ENCODE measurements around the gene NFKBIL1. TPM values are rescaled to one million over a fixed set of nuclear protein-coding genes. Genes with fewer than 3 reads are reported as not detected.

The NFKBIL1 gene
- total RNA-seq, 1 experiment from 2014 or later, result 21.8 TPM

GRCh38 chr6:31531771-31532643 lies 15.4 kb upstream of the NFKBIL1 start:
- no peak overlapping the region for H3K4me3 ChIP-seq (ENCODE audit: low read length)
- no peaks in the 10 kb centered on the region for H3K9me2 ChIP-seq (replicated peaks; ENCODE audit: insufficient read depth, low read length)
- H3K27ac ChIP-seq (ENCODE audit: low read length), result no peak overlapping the region
- peaks cover 68% of the 10 kb centered on the region for H3K36me3 ChIP-seq (ENCODE audit: insufficient read depth, low read length)
- no peaks in the 10 kb centered on the region for H3K27me3 ChIP-seq (ENCODE audit: low read length)
- no peak overlapping the region for H3K4me2 ChIP-seq (ENCODE audit: low read depth, low read length, poor library complexity, severe bottlenecking)
- no peak overlapping the region for H3K9ac ChIP-seq (ENCODE audit: low read length)
- H3K79me2 ChIP-seq (ENCODE audit: low read length), result peaks cover 7% of the 10 kb centered on the region; the same call in 1 of the 2 replicates
- DNase-seq, result peak; percentile 40
- H4K20me1 ChIP-seq (ENCODE audit: insufficient read depth, low read depth, low read length), result peaks cover 37% of the 10 kb centered on the region
- H3K9me3 ChIP-seq (ENCODE audit: low read length), result no peaks in the 10 kb centered on the region
- H2AFZ ChIP-seq (ENCODE audit: low read length), result no peak overlapping the region
- H3K4me1 ChIP-seq (ENCODE audit: low read length), result no peaks in the 10 kb centered on the region; the same call in 1 of the 2 replicates

GRCh38 chr6:31532644-31533454 lies 14.6 kb upstream of the NFKBIL1 start:
- Histone ChIP-seq H2AFZ (ENCODE audit: low read length) (no peak overlapping the region), H4K20me1 (ENCODE audit: insufficient read depth, low read depth, low read length) (peaks cover 40% of the 10 kb centered on the region), H3K79me2 (ENCODE audit: low read length) (peaks cover 7% of the 10 kb centered on the region; the same call in 1 of the 2 replicates), H3K9me2 (replicated peaks; ENCODE audit: insufficient read depth, low read length) (no peaks in the 10 kb centered on the region), H3K4me3 (ENCODE audit: low read length) (no peak overlapping the region), H3K9ac (ENCODE audit: low read length) (no peak overlapping the region), H3K27ac (ENCODE audit: low read length) (no peak overlapping the region), H3K27me3 (ENCODE audit: low read length) (no peaks in the 10 kb centered on the region), H3K9me3 (ENCODE audit: low read length) (no peaks in the 10 kb centered on the region), H3K4me1 (ENCODE audit: low read length) (no peaks in the 10 kb centered on the region; the same call in 1 of the 2 replicates), H3K4me2 (ENCODE audit: low read depth, low read length, poor library complexity, severe bottlenecking) (no peak overlapping the region), H3K36me3 (ENCODE audit: insufficient read depth, low read length) (peaks cover 73% of the 10 kb centered on the region)
- DNase-seq, result no peak

DNA sequence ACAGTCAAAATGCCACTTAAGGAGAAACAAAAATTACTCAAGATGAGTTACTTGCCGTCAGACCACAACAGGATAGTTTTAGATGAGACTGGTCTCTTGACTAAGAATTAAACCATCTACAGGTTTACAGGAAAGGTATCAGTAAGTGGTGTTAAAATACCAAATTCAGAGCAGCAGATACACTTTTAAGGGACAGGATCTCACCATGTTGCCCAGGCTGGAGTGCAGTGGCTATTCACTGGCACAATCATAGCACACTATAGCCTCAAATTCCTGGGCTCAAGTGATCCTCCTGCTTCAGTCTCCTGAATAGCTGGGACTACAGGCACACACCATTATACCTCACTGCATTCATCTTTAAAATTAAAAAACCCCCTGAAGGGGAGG lies 14.0 kb upstream of the NFKBIL1 start:
- H3K36me3 ChIP-seq (ENCODE audit: insufficient read depth, low read length), result peaks cover 77% of the 10 kb centered on the region
- H4K20me1 ChIP-seq (ENCODE audit: insufficient read depth, low read depth, low read length), result peaks cover 45% of the 10 kb centered on the region
- no peak overlapping the region for H3K27ac ChIP-seq (ENCODE audit: low read length)
- DNase-seq, result no peak
- H3K4me3 ChIP-seq (ENCODE audit: low read length), result no peak overlapping the region
- no peak overlapping the region for H3K4me2 ChIP-seq (ENCODE audit: low read depth, low read length, poor library complexity, severe bottlenecking)
- H3K79me2 ChIP-seq (ENCODE audit: low read length), result peaks cover 12% of the 10 kb centered on the region
- H3K27me3 ChIP-seq (ENCODE audit: low read length), result no peaks in the 10 kb centered on the region
- H3K9ac ChIP-seq (ENCODE audit: low read length), result no peak overlapping the region
- no peak overlapping the region for H2AFZ ChIP-seq (ENCODE audit: low read length)
- no peaks in the 10 kb centered on the region for H3K9me3 ChIP-seq (ENCODE audit: low read length)
- H3K9me2 ChIP-seq (replicated peaks; ENCODE audit: insufficient read depth, low read length), result no peaks in the 10 kb centered on the region
- peaks cover under 1% of the 10 kb centered on the region; the same call in 1 of the 2 replicates for H3K4me1 ChIP-seq (ENCODE audit: low read length)

DNA sequence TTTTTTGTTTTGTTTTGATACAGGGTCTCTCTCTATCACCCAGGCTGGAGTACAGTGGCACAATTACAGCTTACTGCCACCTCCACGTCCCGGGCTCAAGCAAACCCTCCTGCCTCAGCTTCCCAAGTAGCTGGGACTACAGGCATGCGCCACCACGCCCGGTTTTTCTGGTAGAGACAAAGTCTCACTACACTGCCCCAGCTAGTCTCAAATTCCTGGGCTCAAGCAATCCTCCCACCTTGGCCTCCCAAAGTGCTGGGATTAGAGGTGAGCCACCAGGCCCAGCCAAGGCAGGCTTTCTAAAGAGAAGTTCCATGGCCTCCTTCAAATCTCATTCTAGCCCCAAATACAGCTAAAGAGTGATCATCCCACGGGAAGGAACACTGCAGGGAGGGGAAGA lies 13.4 kb upstream of the NFKBIL1 start:
- Histone ChIP-seq H3K9me2 (replicated peaks; ENCODE audit: insufficient read depth, low read length) (no peaks in the 10 kb centered on the region), H3K27me3 (ENCODE audit: low read length) (no peaks in the 10 kb centered on the region), H3K27ac (ENCODE audit: low read length) (no peak overlapping the region), H3K79me2 (ENCODE audit: low read length) (peaks cover 17% of the 10 kb centered on the region), H2AFZ (ENCODE audit: low read length) (no peak overlapping the region), H3K36me3 (ENCODE audit: insufficient read depth, low read length) (peaks cover 82% of the 10 kb centered on the region), H3K4me3 (ENCODE audit: low read length) (no peak overlapping the region), H3K4me1 (ENCODE audit: low read length) (peaks cover 6% of the 10 kb centered on the region), H3K4me2 (ENCODE audit: low read depth, low read length, poor library complexity, severe bottlenecking) (no peak overlapping the region), H4K20me1 (ENCODE audit: insufficient read depth, low read depth, low read length) (peaks cover 51% of the 10 kb centered on the region), H3K9me3 (ENCODE audit: low read length) (no peaks in the 10 kb centered on the region), H3K9ac (ENCODE audit: low read length) (no peak overlapping the region)
- DNase-seq, result no peak

DNA sequence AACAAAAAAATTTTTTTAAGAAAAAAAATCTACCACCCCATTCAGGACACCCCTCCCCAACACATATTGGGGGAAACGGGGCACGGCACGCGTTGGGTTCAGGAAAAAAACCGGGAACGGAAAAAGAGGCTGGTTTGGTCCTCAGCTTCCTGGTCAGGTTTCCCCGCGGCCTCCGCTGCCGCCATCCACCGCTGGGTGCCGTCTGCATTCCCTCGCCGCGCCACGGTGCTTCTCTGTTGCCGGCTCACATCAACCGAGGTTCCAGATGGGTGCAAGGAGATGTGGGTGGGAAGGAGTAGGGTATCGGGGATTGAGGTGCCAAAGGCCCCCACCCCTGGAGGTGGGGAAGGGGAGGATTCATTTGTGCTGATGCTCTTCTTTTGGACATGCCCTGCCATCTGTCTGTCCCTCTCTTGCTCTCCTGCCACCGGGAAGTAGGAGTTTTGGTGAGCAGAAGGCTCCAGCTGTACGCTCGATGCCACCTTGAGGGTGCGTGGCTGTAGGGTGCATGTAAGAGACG lies 12.8 kb upstream of the NFKBIL1 start:
- Histone ChIP-seq H3K4me2 (ENCODE audit: low read depth, low read length, poor library complexity, severe bottlenecking) (no peak overlapping the region), H3K4me1 (ENCODE audit: low read length) (peaks cover 11% of the 10 kb centered on the region), H3K9me2 (replicated peaks; ENCODE audit: insufficient read depth, low read length) (no peaks in the 10 kb centered on the region), H4K20me1 (ENCODE audit: insufficient read depth, low read depth, low read length) (peaks cover 57% of the 10 kb centered on the region), H3K9me3 (ENCODE audit: low read length) (no peaks in the 10 kb centered on the region), H3K4me3 (ENCODE audit: low read length) (no peak overlapping the region), H3K27ac (ENCODE audit: low read length) (no peak overlapping the region), H3K27me3 (ENCODE audit: low read length) (no peaks in the 10 kb centered on the region), H3K79me2 (ENCODE audit: low read length) (peaks cover 23% of the 10 kb centered on the region), H3K9ac (ENCODE audit: low read length) (no peak overlapping the region), H3K36me3 (ENCODE audit: insufficient read depth, low read length) (peaks cover 88% of the 10 kb centered on the region), H2AFZ (ENCODE audit: low read length) (no peak overlapping the region)
- no peak for DNase-seq

- Histone ChIP-seq H3K4me3 (ENCODE audit: low read length) (no peak overlapping the region), H3K36me3 (ENCODE audit: insufficient read depth, low read length) (peaks cover 89% of the 10 kb centered on the region), H3K27me3 (ENCODE audit: low read length) (no peaks in the 10 kb centered on the region), H3K4me2 (ENCODE audit: low read depth, low read length, poor library complexity, severe bottlenecking) (no peak overlapping the region), H3K4me1 (ENCODE audit: low read length) (peaks cover 23% of the 10 kb centered on the region), H3K9me3 (ENCODE audit: low read length) (no peaks in the 10 kb centered on the region), H3K9ac (ENCODE audit: low read length) (no peak overlapping the region), H4K20me1 (ENCODE audit: insufficient read depth, low read depth, low read length) (peaks cover 65% of the 10 kb centered on the region), H3K27ac (ENCODE audit: low read length) (no peak overlapping the region), H3K79me2 (ENCODE audit: low read length) (peaks cover 34% of the 10 kb centered on the region), H2AFZ (ENCODE audit: low read length) (no peak overlapping the region), H3K9me2 (replicated peaks; ENCODE audit: insufficient read depth, low read length) (no peaks in the 10 kb centered on the region)
- no peak for DNase-seq
Observed at GRCh38 chr6:31535538-31536324, 11.7 kb upstream of the NFKBIL1 start.

- Histone ChIP-seq H3K9ac (ENCODE audit: low read length) (peak overlapping the region; percentile 96; the same call in 1 of the 2 replicates), H3K9me2 (replicated peaks; ENCODE audit: insufficient read depth, low read length) (no peaks in the 10 kb centered on the region), H3K27ac (ENCODE audit: low read length) (no peak overlapping the region), H3K4me2 (ENCODE audit: low read depth, low read length, poor library complexity, severe bottlenecking) (peak overlapping the region; percentile 98), H3K9me3 (ENCODE audit: low read length) (no peaks in the 10 kb centered on the region), H3K4me1 (ENCODE audit: low read length) (peaks cover 38% of the 10 kb centered on the region), H3K79me2 (ENCODE audit: low read length) (peaks cover 62% of the 10 kb centered on the region), H2AFZ (ENCODE audit: low read length) (no peak overlapping the region), H3K27me3 (ENCODE audit: low read length) (no peaks in the 10 kb centered on the region), H3K36me3 (ENCODE audit: insufficient read depth, low read length) (peaks cover 71% of the 10 kb centered on the region), H4K20me1 (ENCODE audit: insufficient read depth, low read depth, low read length) (peaks cover 62% of the 10 kb centered on the region), H3K4me3 (ENCODE audit: low read length) (0 out of 2 replicates have a peak overlapping the region, but pooled peaks have one; percentile 96)
- peak; percentile 41 for DNase-seq
Observed at GRCh38 chr6:31538805-31539400, 8.5 kb upstream of the NFKBIL1 start.
